Retina (tissue), 1 donor: ENCODE measurements around the gene HOXA13.

Experiments used
- DNase-seq: peaks from one replicate; pipeline ENCODE4 v3.0.0-alpha.2; 2016

Gene HOXA13

DNA sequence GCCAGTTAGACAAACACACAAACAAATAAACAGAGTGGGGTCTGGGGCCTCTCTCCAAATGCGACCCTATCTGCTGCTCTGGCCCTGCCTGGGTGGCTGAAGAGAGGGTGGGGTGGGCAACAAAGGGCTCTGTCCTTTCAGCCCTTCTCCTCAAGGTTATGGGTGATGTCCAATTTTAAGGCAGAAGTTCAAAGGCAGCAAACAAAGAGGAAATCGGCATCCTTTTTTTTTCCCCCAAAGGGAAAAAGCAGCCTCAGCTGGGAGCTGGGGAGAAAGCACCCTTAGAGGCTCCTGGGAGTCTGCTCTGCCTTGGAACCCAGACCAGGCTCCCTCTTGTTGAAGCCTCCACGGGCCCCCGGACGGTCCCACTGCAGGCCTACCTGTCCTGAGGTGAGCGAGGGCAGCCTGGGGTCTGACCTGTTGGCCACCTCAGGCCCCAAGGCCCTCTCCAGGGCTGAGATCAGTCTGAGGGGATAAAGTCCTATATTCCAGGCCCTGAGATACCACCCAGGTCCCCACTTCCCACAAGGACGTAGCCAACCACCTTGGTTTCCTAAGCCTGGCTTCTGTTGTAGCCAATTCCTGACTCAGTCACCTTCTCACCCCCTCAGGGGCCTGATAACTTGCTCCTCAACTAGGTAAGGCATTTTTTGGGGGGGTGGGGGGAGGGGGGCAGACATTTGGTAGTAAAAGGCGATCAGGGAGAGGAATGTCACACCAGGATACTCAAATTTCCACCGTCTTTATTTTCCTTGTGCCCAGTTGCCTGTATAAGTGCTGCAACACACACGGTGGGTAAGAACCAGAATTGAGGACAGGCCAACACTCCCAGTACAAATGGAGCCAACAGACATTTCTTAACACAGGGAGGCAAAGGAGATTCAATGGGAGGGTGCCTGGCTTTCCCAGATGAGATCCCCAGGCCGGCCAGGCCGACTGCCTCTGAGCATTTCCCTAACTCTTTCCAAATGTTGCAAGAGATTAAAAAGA is 19.2 kb downstream of the HOXA13 start:
- DNase-seq: no peak

DNA sequence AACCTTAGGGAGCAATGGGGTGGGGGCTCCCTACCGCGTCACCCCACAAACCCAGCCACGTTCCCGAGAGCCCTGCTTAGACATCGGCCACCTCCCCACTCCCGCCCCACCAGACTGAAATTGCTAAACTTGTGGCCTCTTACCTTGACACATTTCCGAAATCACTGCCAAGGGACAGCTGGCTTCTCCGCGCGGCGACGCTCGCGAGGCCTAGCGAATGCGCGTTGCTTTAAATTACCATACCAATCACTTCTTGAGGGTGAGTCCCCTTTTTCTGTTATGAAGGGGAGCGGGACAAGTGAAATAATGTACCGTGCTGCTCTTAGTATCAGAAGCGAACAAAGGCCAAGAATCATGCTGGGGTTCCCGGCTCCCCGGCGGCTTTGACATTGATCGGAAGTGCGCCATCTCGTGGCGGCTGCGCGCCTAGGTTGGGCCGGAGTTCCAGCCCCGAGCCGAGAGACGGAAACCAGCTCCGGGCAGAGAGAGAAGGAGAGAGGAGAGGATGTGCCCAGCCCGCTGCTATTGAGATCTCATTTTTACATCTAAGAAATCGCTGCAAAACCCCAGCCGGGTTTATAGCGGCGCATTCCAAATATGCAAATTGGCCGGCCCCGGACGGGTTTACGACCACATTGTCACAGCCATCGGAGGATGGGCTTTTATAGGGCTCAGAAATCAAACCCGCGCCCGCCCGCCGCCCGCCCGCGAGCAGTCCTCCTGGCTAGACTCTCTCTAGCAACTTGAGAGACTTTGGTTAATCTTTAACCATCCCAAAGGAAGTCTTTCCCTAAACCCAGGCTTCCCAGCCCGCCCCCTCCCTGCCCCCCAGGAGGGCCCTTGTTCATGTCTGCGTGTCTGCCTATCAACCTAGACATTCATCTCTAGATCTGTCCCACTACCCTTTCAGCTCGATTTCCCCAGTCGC is 20.1 kb downstream of the HOXA13 start:
- DNase-seq: peak; percentile 90

- no peak for DNase-seq
Measured at GRCh38 chr7:27179030-27179429, 20.9 kb downstream of the HOXA13 start.

DNA sequence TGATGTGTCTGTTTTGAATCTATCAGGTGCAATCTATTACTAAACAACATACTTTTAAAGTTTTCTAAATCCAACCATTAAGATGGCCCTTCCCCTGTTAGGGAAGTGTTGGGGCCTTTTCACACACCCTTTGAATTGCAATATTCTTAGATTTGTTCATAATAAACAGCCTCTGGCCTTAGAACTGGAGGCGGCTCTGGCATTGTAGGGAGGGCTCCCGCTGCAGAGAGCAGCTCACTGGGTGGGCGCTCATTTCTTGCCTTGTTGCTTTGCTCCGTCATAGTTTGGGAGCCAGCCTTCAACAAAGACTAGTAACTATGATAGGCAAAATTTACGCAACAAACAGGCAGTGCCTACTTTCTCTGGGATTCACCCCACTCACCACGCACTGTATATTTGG is 21.5 kb downstream of the HOXA13 start:
- DNase-seq: no peak

- DNase-seq: no peak
Measured at GRCh38 chr7:27177795-27178320, 22.0 kb downstream of the HOXA13 start.

DNA sequence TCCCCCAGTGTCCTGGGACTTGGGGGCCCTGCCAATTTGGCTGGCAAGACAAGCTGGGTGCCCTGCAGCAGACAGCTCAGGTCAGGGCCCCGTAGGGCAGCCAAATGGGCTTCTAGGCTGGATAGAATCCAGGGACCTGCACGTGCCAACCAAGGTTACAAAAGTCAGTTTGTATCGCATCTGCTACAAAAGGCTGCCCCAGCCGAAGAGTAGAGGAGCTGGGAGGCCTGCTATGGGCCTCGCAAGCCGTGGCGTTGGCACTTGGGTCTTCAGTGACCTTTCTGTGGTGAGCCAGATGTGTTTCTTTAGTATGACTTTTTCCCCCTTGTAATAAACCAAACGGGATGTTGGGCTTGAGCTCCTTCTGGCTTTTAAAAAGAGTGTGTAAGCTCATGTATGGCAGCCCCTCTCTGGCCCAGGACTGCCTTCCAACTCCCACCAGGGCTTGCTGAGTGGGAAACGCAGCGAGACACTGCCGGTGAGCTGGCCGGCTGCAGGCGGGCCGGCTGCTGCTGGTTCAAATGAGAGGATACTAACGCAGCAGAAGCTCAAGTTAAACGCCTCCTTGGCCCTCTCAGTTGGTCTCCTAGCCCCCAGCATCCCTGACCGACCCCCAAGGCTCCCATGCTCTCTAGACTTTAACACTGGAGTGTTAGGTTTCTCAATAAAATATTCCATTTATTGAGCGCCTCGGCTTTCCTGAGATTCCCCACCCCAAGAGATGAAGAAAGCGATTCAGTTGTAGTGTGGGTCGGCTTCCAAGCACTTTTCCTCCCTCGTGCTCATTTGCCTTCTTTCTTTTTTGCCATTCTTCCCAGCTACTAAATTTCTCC is 22.7 kb downstream of the HOXA13 start:
- DNase-seq: no peak

DNA sequence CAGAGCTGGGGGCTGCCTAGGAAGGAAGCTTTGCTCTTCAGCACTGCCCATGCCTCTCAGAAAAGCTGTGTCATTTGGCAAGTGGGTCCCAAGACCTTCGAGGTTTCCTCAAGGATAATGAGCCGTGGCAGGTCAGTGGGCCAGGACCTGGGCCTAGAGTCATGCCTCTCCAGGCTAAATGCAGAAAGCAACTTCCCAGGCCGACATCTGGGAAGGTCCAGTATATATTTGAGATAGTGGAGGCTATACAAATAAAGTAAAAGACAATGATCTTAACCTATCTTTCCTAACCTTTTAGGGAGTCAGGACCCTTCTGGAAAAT is 23.4 kb downstream of the HOXA13 start:
- no peak for DNase-seq

GRCh38 chr7:27175626-27176523 is 24.0 kb downstream of the HOXA13 start:
- DNase-seq: peak; percentile 67

DNA sequence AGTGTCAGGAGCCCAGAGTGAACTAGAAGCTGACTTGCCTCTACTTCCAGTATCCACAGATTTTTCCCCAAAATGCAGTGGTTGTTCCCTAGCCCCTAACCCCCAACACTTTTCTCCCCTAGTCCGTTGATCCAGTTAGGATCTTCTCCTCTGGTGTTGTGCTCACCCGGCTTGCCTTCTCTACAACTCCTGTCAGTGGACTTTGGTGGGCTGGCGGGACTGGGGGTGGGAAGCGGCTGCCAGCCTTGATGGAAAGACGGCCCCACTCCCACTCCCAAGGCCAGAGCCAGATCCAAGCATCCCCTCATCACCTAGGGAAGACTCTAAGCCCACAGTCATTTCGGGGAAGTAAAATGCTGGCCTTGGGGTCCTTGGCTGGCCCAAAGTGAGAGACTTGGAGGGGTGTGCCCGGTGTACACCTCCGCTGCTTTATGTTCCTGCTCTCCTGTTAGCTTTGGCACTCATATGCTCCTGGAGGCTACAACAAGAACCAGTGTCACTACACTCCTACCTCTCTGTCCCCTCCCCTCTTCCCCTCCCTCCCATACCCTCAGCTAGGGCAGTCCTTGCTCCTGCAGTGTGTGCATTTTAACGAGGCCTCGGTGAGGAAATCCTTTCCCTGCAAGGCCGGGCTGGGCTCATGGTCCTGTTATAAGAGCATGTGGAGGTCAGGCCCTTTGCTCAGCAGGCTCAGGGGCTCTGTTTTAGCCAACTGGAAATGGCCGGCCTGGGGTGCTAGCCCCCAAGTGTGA is 24.8 kb downstream of the HOXA13 start:
- no peak for DNase-seq

GRCh38 chr7:27173956-27174873 is 25.7 kb downstream of the HOXA13 start, which contains the start of gene HOXA10:
HOXA10 (minus strand) TSS chr7:27174320; CDS start chr7:27174306, 14 bp downstream.
- peak; percentile 43 for DNase-seq

- no peak for DNase-seq
Measured at GRCh38 chr7:27173511-27173955, 26.4 kb downstream of the HOXA13 start.

DNA sequence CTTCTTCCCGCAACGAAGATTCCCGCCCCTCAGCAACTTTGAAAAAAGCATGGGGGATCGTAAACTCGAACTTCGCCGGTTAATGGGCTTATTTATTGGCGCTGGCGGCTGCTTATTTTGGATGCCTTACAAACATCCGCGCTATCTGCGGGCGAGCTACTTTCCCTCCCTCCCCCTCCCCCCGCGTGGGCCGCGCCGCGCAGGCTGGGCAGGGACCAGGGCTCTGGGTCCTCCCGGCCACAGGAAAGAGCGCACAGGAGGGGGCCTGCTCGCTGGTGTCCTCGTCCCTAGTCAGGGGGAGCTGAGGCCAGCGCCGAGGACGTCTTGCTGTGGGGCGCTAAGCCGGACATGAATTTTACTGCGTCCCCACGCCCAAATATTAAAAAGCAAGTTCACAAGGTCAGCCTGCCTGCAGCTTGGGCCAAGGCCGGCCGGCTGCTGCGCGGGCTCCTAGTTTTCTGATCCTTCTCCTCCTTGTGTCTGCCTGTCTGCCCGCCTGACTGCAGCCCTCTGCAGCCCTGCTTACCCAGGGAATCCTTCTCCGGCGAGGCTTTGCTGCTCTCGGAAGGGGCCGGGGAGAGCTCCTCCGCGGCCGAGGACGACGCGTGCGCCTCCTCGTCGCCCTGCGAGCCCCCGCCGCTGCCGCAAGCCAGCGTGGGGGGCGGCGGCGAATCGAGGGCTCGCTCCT is 26.9 kb downstream of the HOXA13 start:
- peak; percentile 76 for DNase-seq

DNA sequence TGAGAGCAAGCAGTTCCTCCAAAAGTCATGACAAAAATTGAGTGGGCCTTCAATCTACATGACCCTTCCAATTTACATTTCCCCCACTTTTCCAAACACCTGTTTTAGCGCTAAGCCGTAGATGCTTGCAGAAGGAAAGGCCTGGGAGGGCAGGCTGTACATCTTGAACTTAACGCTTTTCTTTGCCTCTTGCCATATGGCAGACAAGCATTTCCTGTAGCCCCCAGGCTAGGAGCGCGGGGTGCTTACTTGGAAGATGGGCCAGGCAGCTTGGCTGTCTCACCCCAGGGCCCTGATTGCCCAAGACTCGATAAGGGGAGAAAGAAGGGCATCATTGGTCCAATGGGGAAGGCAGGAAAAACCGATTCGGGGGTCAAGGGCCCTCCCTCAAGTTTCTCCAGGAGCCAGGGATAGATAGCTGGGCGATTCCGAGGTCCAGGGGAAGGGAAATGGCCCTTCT is 27.5 kb downstream of the HOXA13 start:
- no peak for DNase-seq

- no peak for DNase-seq
Measured at GRCh38 chr7:27171637-27172314, 28.1 kb downstream of the HOXA13 start.

DNA sequence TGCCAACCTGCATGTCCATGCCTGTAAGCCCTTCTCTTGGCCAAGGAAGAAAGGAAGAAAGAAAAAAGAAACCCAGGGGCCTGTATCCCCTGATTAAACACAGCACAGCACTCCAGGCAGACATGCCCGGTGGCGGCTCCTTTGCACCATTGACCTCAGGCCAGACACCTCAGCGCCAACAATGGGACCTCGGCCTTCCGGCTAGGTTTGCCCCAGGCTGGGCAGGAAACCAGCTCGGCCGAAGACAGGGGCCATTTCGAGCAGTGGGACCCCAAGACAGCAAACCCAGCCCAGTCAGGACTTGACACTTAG is 28.6 kb downstream of the HOXA13 start:
- DNase-seq: no peak

GRCh38 chr7:27170426-27171324 is 29.2 kb downstream of the HOXA13 start:
- DNase-seq: no peak
